ENCODE results near the gene MYO5B.

Gene MYO5B

GRCh38 chr18:50143294-50143693 lies 51.7 kb downstream of the MYO5B start:
- no peak for DNase-seq

GRCh38 chr18:50142441-50143120 lies 52.4 kb downstream of the MYO5B start:
- no peak for DNase-seq

- no peak for DNase-seq
These were observed 56.5 kb downstream of the MYO5B start for GRCh38 chr18:50138181-50139064.

- DNase-seq = no peak
These were observed 59.0 kb downstream of the MYO5B start for GRCh38 chr18:50135903-50136302.

- no peak for DNase-seq
These were observed 61.4 kb downstream of the MYO5B start for GRCh38 chr18:50133526-50133925.

GRCh38 chr18:50131591-50131990 lies 63.4 kb downstream of the MYO5B start:
- DNase-seq = no peak

GRCh38 chr18:50128506-50129271 lies 66.3 kb downstream of the MYO5B start:
- DNase-seq = no peak

- no peak for DNase-seq
These were observed 67.3 kb downstream of the MYO5B start for GRCh38 chr18:50127516-50128210.

- DNase-seq = no peak
These were observed 68.5 kb downstream of the MYO5B start for GRCh38 chr18:50126471-50126870.

- DNase-seq = no peak
These were observed 69.5 kb downstream of the MYO5B start for GRCh38 chr18:50125456-50125855.

GRCh38 chr18:50119296-50119695 lies 75.7 kb downstream of the MYO5B start:
- no peak for DNase-seq

GRCh38 chr18:50117863-50118262 lies 77.1 kb downstream of the MYO5B start:
- DNase-seq = no peak

- no peak for DNase-seq
These were observed 79.9 kb downstream of the MYO5B start for GRCh38 chr18:50115095-50115494.

GRCh38 chr18:50114448-50114847 lies 80.5 kb downstream of the MYO5B start:
- DNase-seq = no peak

- DNase-seq = no peak
These were observed 81.2 kb downstream of the MYO5B start for GRCh38 chr18:50113726-50114125.

- DNase-seq = no peak
These were observed 83.5 kb downstream of the MYO5B start for GRCh38 chr18:50111398-50111797.

- no peak for DNase-seq
These were observed 87.4 kb downstream of the MYO5B start for GRCh38 chr18:50107468-50107977.

- DNase-seq = no peak
These were observed 89.9 kb downstream of the MYO5B start for GRCh38 chr18:50105027-50105426.

GRCh38 chr18:50104421-50104820 lies 90.5 kb downstream of the MYO5B start:
- DNase-seq = no peak

GRCh38 chr18:50099725-50100407 lies 95.1 kb downstream of the MYO5B start:
- no peak for DNase-seq

GRCh38 chr18:50097702-50098101 lies 97.2 kb downstream of the MYO5B start:
- no peak for DNase-seq

Data from NCI-H1105 (cell line).